ENCODE data around the gene ADA.

The ADA gene

DNA sequence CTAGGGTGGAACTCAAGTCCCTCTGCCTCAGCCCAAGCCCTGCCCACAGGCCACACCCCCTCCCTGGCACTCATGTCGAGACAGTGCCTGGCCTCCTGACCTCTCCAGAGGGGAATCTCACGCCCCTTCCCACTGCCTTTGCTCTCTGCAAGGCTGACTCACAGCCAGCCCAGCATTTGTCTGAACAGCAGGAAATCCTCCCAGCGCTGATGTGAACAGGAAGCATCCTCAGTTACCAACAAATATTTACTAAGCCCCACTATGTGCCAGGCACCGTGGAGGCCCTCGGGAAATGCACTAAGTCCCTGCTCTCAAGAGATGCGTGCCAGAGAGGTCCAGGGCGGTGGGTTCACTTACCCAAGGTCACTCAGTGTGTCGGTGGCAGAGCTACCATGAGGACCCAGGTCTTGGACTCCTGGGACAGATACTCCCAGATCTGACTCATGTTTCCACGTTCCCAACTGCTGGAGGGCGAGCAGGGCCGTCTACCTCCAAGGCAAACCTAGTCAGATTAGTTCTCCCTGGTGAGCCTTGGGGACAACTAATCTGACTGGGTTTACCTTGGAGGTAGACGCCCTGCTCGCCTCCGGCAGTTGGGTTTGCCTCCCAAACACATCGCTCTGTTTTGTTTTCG, 7.8 kb downstream of the ADA start:
- peak in 1 of 2 donors; percentile 8 for ATAC-seq

DNA sequence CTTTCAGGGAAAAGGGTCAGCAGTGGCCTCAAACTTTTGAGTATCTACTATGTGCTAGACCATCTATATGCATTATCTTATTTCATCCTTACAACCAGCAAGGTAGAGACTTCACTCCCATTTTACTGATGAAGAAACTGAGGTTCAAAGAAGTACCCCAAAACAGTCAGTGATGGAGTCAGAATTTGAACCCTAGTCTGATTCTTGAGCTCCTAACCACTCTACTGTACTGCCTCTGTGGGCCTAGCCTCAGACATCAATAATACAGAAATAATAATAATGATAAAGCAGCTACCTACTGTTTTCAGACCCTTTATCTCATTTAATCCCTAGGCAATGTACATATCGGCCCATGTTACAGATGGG, 8.4 kb downstream of the ADA start:
- ATAC-seq: no peak

DNA sequence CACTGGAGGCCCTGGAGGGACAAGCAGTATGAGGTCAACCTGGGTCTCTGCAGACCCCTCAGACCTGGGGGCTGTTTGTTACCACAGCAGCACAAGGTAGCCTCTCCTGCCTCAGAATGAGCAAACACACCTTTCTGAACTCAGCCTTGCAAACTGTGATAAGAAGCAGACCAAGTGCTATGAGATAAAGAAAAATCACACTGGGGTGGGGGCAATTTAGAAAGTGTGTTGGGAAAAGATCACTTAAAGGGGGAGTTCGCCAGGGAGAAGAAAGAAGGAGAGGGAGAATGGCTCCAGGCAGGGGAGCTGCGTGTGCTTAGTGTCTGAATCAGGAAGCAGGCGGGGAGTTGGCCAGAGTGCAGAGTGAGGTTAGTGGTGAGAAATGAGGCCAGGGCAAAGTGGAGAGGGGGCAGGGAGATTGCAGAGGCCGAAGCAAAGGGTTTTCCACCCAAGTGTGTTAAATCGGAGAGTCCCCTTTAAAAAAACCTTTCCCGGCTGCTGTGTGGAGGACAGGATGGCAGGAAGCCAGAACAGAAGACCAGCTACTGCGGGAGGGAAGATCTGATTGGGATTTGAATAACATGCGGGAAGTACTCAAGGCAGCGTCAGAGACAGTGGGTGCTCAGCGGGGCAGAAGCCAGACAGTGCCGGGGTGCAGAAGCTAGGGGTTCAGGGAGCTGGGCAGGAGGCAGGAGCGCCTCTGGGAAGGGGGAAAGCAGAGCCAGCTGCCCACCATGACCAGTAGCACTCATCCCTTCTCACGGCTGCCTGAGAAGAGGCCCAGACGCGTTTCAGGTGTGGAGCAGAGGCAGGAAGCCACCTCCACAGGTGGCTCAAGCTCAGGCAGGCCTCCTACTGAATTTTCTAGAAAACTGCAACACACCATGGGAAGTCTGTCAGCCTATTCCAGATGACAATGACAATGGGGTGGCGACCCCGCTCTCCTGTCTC, 9.0 kb downstream of the ADA start:
- peak in 1 of 2 donors; percentile 18 for ATAC-seq

DNA sequence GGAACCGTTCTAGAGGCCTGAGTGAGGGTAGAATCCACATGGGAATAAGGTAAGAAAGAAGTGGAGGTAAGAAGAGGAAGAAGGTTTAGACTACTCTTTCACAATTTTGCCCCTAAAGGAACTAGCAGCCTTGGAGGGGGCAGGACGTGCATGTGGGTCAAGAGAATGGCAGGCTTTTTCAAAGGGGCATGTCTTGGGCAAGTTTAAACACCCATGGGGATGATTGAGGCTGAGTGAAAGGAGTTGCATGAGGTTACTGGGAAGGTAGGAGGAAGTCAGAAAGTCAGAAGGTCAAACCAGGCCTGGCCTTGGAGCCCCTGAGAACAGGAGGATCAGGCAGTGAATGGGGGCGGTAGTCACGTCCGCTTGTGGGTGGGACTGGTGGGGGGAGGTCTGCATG, 10.2 kb downstream of the ADA start:
- ATAC-seq: no peak

DNA sequence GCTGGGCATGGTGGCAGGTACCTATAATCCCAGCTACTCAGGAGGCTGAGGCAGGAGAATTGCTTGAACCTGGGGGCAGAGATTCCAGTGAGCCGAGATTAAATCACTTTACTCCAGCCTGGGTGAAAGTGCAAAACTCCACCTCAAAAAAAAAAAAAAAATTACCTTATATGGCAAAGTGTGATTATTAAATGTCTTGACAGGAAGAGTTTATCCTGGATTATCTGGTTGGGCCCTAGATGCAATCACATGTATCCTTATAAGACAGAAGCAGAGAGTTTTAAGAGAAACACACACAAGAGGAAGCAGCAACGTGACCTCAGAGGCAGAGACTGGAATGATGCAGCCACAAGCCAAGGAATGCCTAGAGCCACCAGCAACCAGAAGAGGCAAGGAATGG, 11.0 kb downstream of the ADA start:
- no peak for ATAC-seq

DNA sequence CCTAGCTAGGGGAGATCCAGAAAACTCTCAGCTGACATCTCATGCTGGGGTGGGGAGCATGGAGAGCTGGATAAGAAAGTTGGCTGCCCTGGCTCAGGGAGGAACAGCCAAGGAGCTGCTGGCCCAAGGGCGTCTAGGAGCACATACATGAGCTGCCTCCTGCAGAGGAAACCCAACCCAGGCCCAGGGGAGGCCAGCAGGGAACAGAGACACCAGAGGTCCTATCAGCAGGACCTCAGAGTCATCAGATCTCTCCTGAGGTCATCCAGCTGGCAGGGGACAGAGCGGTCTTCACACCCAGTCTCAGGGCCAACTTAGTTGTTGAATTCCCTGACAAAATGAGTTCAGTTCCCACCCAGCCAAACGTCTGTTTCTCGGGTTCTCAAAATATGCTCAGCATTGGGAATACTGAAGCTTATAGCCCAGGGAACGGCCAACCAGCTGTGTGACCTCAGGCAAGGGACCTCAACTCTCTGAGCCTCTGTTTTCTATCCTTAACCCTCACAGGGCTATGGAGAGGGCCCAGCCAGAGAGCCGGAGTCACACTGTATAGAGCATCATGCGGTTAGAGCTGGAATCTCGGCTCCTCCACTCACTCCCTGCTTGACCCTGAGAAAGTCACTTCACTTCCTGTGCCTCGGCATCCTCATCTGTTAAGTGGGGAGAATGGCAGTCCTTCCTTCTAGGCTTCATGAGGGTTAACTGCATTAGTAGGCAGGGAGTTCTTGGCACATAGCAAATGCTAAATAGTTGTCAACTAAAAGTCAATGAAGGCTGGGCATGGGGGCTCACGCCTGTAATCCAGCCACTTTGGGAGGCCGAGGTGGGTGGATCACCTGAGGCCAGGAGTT, 13.8 kb downstream of the ADA start:
- ATAC-seq: no peak

DNA sequence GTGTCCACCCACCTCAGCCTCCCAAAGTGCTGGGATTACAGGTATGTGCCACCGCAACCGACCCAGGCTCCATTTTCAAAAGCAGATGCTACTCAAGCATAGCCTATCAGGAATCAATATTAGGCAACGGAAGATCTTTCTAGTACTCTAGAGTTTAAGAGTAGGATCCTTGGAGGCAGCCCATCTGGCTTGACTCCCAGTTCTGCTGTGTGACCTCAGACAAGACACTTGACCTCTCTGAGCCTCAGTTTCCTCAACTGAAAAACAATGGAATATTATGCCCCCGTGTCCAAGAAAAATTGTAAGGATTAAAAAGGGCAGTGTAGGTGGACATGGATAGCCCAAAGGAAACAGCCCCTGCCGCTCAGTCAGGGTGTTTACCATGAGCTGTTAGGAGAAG, 14.5 kb downstream of the ADA start:
- ATAC-seq: no peak

DNA sequence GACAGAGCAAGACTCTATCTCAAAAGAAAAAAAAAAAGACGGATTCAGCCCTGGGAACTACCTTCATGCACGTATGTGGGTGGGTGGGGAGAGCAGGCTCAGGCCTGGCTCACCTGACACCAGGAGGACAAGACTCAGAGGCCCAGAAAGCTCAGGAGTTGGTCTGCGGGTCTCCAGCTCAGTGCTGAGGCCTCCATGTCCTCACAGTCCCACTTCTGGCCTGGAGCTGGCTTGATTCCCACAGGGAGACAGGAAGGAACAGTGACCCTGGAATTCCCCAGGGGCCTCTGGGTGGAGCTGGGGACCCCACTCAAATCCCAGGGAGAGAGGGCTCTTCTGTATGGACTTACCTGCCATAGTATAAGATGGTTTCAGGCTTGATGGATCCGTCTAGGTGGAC, 15.6 kb downstream of the ADA start:
- ATAC-seq: no peak

DNA sequence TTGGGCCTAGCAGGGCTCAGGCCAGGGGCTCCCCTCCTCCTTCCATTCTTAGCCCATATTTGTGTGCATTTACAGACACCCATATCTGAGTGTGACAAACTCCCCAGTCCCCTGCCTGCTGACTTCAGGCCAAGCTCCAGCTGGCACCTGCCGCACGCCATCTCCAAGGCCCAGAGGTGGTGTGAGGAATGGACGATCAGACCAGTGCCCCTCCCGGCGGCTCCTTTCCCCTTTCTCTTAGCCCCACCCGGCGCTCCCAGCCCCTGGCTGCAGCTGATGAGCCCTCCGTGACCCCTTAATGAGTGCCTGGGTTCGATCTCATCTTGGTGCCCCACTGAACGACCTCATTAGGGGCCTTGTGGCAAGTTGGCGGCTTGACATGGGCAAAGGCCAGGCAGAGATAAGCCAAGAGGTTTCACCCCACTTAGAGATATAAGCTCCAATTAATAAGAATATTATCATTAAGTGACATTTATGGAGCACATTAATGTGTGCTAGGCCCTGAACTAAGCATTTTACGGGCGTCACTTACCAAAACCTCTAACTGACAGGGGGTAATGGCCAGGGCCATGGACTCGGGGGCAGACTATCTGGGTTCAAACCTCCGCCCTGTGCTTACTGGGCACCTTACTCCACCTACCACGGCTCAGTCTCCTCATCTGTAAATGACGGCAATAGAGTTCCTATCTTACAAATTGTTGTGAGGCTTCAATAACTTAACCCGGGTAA, 17.5 kb downstream of the ADA start:
- ATAC-seq: no peak

DNA sequence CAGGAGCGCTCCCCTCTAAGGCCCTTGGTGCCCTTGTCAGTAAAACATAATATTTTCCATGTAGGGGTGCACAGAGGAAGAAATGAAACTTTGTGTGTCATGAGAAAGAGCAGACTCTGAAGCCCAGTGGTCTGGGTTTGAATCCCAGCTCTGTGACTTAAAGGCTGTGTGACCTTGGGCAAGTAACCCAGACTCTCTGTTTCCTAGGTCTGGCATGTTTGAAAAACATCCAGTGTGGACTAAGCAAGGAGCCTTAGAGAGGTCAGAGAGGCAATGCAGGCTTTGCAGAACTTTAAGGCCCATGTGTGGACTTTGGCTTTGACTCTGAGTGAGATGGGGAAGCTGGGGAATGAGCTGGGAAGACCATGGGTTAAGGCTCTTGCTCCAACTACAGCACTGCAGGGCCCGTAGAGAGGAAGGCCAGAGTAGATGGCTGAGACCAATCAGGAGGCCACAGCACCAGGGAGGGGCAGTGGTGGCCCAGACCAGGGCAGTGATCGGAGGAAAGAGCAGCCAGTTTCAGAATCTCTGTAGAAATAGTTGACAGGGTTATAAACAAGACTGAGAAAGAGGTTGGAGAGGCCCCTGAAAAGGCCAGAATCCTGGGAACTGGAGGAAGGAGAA, 18.2 kb downstream of the ADA start:
- ATAC-seq: no peak

DNA sequence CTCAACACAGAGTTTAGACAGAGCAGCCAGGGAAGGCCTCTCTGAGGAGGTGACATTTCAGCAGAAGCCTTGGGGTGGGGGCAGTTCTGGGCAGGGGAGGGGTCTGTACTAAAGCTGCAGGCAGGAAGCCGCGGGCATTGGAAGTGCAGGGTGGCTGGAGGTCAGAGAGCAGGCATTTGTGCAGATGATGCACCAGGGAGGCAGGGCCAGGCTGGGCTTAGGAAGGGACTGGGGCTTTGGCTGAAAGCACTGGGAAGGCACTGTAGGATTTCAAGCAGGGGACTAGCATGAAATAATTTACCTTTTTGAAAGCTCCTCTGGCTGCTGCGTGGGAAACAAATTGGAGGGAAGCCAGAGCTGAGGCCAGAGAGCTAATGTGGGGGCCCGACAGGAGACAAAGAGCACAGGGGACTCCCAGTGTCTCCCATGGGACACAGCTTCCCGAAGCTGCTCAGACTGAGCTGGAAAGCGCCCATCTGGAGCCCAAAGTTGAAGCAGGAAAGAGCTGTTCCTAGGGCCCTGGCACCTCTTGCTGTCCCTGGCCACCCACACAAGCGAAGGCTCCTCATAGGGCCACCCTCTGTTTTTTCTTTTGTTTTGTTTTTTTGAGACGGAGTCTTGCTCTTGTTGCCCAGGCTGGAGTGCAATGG, 19.3 kb downstream of the ADA start:
- ATAC-seq: no peak

DNA sequence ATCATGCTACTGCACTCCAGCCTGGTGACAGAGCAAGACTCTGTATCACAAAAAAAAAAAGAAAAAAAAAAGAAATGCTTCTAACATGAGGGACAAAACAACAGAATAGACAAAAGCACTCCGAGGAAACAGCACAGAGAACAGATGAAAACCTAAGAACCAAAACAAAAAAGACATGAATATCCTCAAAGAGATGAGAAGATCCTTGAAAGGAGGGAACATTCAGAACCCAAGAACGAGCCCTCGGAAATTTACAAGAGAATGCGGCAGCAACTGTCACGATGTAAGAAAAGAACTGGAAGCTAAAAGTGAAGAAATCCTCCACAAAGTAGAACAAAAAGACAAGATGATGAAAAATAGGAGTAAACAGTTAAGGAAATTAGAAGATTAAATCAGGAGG, 21.2 kb downstream of the ADA start:
- no peak for ATAC-seq

DNA sequence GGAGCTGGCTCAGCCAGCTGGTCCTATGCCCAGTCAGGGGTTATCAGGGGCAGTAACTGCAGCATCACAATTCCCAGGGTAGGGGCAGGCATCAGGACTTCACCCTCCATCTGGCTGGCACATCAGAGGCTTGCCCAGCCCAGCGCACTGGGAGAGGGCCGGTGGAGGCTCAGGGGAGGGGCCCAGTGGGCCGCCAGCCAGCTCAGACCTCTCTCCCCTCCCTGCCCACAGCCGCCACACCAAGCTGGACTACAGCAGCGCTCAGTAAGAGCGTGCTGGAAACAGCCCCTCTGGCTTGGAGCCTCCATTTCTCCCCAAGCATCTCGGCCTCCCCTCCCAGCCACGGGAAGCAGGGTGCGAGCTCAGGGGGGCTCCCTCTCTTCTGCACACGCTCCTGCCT, 22.0 kb downstream of the ADA start:
- ATAC-seq: no peak

DNA sequence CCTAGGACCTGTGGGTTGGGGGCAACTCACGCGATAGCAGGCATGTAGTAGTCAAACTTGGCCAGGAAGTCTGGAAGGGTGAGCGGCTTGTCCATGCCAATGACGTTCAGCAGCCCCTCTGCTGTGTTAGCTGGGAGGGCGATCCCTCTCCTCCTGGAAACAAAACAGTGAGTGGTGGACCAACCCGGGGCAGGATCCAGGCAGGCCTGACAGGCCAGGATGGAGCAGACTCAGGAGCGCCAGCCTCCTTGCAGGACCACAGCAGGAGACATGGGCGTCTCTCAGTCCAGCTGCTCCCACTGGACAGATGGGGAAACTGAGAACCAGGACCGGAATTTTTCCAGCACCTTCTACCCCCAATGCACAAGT, 22.5 kb downstream of the ADA start:
- no peak for ATAC-seq

DNA sequence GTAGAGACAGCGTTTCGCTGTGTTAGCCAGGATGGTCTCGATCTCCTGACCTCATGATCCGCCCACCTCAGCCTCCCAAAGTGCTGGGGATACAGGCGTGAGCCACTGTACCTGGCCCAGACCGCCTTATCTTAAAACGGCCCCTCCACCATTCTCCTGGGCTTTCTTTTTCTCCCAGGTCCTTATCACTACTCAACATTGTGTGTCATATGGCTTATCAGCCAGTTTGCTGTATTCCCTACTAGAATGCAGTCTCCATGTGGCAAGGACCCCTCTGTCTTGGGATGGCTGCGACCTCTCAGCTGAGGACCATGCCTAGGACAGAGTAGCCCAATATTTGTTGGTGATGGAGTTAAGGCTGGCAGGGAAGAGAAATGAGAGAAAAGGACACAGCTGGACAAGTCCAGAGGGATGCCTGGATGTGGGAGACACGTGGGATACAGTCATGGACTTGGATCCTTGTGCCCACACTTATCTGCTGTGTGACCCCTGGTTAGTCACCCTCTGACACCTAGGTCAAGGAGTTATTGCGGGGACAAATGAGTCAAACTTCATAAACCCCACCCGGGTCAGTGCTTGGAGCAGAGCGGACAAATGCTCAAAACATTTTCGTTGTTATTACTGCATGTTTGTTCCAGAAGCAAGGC, 24.0 kb downstream of the ADA start:
- ATAC-seq: no peak

DNA sequence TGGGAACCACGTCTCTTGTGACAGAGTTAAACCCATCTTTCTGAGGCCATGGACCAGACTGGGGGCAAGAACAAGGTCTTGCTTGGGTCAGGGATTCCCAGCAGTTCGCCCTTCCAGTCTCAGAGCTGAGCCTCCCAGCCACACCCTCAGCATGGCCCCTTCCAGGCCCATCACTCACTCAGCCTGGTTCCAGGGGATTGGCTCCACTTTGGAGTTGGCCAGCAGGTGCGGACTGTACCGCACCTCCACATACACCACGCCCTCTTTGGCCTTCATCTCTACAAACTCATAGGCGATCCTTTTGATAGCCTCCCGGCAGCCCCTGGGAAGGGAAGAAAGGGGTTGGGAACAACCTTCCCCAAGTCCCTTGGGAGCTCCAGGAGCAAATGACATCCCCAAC, 25.2 kb downstream of the ADA start:
- no peak for ATAC-seq

DNA sequence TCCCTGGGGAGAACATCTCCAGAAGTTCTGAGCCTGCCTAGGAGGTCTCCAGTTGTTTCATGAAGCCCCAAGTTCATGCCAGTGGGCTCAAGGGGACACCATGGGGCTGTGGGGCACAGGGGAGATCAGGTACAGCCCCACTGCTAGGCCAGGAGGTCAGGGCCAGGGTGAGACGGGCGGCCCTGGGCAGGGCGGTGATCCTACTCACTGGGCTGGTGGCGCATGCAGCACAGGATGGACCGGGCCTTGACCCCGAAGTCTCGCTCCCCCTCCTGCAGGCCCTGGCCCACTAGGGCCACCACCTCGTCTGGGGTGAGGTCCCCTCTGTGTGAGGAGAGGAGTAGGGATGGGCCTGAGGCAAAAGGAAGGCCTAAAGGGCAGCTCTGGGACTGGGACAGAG, 26.1 kb downstream of the ADA start:
- no peak for ATAC-seq

DNA sequence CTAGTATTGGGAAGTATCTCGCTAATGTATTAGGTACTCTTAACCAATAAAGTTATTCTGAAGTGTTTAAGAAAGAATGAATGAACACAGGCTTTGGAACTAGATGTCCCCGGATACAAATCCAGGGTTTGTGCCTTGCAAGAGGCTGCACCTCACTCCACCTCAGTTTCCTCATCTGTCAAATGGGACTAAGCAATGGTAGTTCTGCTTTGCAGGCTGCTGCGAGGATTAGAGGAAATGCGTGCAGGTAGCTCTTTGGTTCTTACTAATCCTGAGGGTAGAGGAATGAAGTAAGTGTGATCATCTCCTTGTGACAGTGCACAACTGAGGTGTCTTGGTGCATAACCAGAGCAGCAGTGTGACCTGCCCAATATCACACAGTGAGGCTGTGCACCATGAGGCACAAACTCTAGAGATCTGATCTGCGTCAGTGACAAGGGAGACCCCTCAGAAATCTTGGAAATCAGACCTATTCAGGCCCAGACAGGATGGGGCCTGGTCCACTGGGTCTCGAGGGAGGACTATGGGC, 26.7 kb downstream of the ADA start:
- no peak for ATAC-seq

DNA sequence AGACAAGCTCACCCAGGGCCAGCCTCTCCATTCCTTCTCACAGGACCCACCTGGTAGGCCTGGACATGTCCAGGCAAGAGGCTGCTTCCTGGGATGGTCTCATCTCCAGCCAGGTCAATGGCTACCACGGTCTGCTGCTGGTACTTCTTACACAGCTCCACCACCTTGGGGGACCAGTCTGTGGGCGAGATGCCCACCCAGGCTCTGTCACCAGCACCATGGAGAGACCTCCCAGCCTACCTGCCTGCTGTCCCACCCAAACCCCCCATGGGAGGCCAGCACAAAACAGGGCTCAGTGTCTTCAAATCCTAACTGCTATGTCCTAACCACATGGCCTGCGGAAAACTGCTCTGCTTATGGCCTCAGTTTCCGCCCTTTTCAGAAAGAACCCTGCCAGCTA, 27.3 kb downstream of the ADA start:
- no peak for ATAC-seq

DNA sequence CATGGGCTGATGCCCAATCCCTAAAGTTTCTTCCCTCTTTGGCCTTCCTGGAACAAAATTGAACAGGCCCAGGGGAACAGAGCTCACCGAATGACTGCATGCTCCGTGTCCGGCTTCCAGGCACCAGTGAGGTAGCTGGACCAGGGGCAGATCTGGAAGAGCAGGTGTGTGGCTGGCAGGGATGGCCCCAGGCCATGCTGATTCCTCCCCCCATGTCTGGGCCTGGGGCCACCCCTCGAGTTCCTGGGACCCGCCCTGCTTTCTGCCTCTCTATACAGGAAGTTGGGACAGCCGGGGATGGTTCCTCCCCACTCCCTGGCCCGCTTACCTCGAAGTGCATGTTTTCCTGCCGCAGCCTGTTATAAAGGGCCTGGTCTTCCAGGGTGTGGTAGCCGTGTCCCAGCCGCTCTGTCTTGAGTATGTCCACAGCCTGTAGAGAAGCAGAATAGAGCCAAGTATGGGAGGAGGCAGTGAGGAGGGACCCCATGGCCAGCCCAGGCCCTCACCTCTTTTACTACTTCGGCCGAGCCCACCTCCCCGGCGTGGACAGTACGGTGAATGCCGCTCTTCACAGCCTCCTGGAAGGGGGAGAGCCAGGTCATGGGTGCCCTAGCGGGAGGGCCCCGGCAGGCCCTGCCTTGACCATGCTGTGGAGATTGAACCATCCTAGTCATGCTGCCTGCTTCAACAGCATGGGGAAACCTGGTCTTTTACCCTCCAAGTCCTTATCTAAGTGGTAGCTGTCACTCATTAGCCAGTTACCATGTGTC, 28.8 kb downstream of the ADA start:
- ATAC-seq: no peak
